Colon (tissue), 2 donors: Measurements from ENCODE around the gene BTNL3.
"Not testable (repeated sequence)": the region's sequence is repeated elsewhere in the genome, so short reads cannot be mapped to it uniquely, and the experiment has no call there.

Experiments used
- FAIRE-seq: peaks from 2 replicates; lab custom pipeline; 2012; peaks lifted over from hg19 to GRCh38; lab: Jason Lieb, UNC
- donor health status: control.
- donor health status: control.

The BTNL3 gene

DNA sequence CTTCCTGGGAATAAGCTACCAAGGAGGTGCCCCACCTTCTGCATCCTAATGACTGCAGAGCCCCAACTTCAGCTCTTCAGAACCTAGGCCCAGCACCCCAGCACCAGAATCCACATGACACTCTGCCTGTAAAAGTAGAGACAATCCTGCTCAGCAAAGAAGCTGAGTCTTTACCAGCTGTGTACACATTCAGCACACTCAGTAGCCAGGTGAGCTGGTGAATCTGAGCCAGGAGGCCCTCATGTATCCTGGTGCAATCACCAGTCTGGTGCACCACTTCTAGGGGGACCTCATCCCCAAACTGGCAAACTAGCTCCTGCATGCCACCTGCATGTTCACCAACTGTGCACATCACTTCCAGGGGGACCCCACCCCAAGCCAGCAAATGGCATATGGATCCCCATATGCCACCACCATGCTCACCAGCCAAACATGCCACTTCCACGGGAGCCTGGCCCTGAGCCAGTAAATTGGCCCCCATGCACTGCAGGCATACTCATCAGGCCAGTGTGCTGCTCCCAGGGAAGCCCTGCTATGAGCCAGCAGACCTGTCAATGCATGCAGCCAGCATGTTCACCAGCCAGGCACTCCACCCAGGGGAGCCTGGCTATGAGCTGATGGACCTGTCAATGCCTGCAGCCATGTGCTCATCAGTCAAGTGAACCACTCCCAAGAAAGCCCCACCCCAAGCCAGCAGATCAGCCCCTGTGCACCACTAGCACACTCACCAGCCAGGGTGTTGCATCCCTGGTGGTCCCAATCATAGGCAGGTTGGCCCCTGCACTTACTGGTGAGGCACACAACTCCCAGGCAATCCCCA, 35.8 kb downstream of the BTNL3 start:
- no peak for FAIRE-seq

- FAIRE-seq: no peak
Measured at GRCh38 chr5:181027452-181028031, 38.9 kb downstream of the BTNL3 start.

- FAIRE-seq: no peak
Measured at GRCh38 chr5:181028032-181028819, 39.6 kb downstream of the BTNL3 start.

- no peak for FAIRE-seq
Measured at GRCh38 chr5:181031716-181032115, 43.1 kb downstream of the BTNL3 start.

GRCh38 chr5:181035991-181036815, 47.6 kb downstream of the BTNL3 start:
- FAIRE-seq: no peak

GRCh38 chr5:181036816-181037364, 48.2 kb downstream of the BTNL3 start:
- no peak for FAIRE-seq

DNA sequence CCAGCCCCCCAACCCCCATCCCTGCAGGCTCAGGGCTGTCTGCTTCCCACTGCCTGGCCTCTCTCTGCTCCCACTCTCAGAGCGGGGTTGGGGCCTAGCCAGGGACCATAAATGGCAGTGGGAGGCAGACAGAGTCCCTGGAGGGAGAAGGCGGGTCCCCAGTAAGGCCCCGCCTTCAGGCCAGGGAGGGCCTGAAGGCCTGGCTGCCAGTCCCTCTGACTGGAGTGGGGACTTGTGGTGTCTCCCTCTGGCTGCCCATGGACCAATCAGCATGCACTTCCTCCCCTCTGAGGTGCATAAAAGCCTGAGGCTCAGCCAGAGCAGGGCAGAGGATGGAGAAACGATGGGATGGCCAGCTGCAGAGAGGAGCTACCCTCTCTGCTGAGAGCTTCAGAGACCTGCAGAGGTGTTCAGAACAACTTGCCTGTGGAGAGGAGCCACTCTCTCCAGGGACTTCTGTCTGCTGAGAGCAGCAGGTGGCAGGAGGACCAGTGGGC, 48.8 kb downstream of the BTNL3 start:
- FAIRE-seq: no peak

DNA sequence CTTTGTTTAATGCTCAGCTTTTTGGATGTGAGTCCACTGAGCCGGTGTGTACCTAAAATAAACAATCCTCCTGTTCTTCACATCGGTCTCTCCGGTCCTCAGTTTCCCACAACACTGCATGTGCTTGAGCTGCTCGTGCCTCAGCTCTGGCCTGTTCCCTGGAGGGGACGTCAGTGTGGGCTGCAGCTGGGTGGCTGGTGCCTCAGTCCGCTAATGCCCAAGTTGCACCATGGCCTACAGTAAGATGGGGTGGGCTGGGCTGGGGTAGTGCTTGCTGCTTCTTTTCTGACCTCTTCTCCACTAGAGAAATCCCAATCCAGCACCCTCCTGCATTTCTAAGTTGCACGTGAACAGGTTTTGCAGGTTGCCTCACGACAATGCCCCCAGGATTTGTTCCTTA, 50.8 kb downstream of the BTNL3 start:
- FAIRE-seq: no peak

DNA sequence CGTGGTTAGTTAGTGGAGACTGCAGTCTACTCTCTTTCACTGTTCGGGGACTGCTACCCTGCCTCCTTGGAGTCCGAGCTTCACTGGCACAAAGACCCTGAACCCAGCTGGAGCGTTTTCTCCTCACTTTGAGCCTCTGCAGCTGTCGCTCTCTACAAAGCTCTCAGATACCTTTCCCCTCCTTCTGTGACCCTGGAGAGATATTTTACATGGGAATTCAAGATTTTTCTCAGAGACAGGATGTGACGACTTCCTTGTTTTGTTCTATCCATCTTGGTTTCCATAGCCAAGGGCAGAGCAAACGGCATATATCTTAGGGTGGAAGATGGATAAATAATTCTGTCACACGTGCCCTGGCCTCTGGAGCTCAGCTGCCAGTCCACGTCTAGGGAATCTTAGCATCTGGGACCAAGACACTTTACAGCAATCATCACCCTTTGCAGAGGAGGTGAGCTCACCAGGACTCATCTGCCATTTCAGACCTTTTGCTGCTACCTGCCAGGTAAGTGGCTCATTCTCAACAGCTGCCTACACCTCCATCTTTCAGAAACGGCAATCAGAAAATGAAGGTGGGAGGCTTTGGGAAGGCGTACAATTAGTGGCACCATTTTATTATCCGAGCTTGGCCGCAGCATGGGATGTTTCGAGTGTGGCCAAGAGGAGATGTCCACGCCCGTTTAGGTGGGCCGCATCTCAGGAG, 51.4 kb downstream of the BTNL3 start, which contains the start of gene BTNL9:
TSS of gene BTNL9 (plus strand) at position 336 of the 700 bp plus-strand sequence. CDS start 5,224 bp downstream, outside the sequence.
- FAIRE-seq: no peak

DNA sequence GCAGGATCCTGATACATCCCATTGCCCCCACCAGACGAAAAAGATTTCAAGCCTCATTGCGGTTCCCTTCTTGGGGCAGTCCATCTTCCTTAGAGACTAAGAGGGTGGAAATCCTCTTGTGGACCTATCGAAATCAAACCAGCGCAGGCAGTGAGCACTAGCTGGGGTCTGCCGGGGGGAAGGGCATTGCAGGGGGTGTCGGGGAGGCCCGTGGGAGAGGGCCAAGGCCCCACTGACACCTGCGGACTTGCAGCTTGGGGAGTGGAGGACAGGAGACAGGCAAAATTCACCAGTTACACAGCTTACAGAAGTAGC, 51.9 kb downstream of the BTNL3 start:
- no peak for FAIRE-seq

- FAIRE-seq: no peak
Measured at GRCh38 chr5:181041043-181041442, 52.4 kb downstream of the BTNL3 start.

- no peak for FAIRE-seq
Measured at GRCh38 chr5:181042036-181042713, 53.5 kb downstream of the BTNL3 start.

DNA sequence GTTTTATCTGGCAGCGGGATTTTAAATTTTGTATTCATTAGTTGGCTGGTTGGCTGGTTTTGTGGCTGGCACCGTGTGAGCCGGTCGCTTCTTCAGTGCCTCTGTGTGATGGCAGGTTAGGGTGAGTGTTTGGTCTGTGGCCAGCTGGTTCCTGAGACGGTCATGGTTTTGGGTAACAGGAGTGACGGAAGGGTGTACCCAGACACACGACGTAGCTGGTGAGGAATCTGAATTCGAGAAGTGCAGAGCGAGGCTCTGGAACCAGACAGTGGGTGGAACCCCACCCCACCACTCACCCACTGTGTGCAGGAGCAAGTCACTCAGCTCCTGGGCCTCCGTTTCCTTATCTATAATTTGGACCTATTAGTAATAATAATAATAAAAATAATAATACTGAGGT, 54.1 kb downstream of the BTNL3 start:
- FAIRE-seq: no peak

GRCh38 chr5:181043285-181044092, 54.8 kb downstream of the BTNL3 start:
- FAIRE-seq: no peak

- no peak for FAIRE-seq
Measured at GRCh38 chr5:181044093-181044599, 55.5 kb downstream of the BTNL3 start.

GRCh38 chr5:181044662-181045305, 56.1 kb downstream of the BTNL3 start:
- no peak for FAIRE-seq

- no peak for FAIRE-seq
Measured at GRCh38 chr5:181045316-181045715, 56.7 kb downstream of the BTNL3 start.

GRCh38 chr5:181045857-181046256, 57.2 kb downstream of the BTNL3 start:
- FAIRE-seq: not testable (repeated sequence)

GRCh38 chr5:181047288-181047687, 58.6 kb downstream of the BTNL3 start:
- no peak for FAIRE-seq
